MM.1S (cell line): ENCODE measurements around the gene PTPRN2.

Experiments
- EZH2 ChIP-seq: fragments of 300-600 bp; sonication (generic); optimal IDR thresholded peaks from 2 replicates; pipeline ENCODE3; 2017; ENCODE audit warnings: low read depth, mild to moderate bottlenecking, antibody characterized with exemption, low read length, mixed read lengths
- EZH2phosphoT487 ChIP-seq: fragments of 300-600 bp; sonication (generic); IDR thresholded peaks from 2 replicates; pipeline ENCODE4 v1.6.1; 2018; ENCODE audit warnings: antibody characterized with exemption, low read length
- TF ChIP-seq, protein P1 (sequence below): fragments of 300-600 bp; sonication (generic); IDR thresholded peaks from 2 replicates; pipeline ENCODE4 v1.5.1; 2016; ENCODE audit warnings: antibody characterized with exemption, low read length, mixed read lengths

GRCh38 chr7:158192184-158192835 lies 395.3 kb downstream of the PTPRN2 start:
- TF ChIP-seq, protein P1, sequence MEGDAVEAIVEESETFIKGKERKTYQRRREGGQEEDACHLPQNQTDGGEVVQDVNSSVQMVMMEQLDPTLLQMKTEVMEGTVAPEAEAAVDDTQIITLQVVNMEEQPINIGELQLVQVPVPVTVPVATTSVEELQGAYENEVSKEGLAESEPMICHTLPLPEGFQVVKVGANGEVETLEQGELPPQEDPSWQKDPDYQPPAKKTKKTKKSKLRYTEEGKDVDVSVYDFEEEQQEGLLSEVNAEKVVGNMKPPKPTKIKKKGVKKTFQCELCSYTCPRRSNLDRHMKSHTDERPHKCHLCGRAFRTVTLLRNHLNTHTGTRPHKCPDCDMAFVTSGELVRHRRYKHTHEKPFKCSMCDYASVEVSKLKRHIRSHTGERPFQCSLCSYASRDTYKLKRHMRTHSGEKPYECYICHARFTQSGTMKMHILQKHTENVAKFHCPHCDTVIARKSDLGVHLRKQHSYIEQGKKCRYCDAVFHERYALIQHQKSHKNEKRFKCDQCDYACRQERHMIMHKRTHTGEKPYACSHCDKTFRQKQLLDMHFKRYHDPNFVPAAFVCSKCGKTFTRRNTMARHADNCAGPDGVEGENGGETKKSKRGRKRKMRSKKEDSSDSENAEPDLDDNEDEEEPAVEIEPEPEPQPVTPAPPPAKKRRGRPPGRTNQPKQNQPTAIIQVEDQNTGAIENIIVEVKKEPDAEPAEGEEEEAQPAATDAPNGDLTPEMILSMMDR, result no peak
- TF ChIP-seq EZH2phosphoT487 (no peak), EZH2 (no peak)
